SK-N-SH (cell line): Measurements from ENCODE around the gene CEP95. TPM values are rescaled to one million over a fixed set of nuclear protein-coding genes. Genes with fewer than 3 reads are reported as not detected.
A peak's percentile ranks its signal among the peaks of the same experiment; 100 is the strongest.

Experiments used
- CTCF ChIA-PET: fragments of 300-600, 350-600 bp; formaldehyde crosslinking; extraction: SDS; loops from one replicate; lab custom pipeline; 2021; lab: Yijun Ruan, JAX
- POLR2A ChIA-PET: fragments of 350-600 bp; sonication (Branson Sonifier 250); formaldehyde crosslinking; extraction: SDS; loops from one replicate; lab custom pipeline; 2020; ENCODE audit warnings: antibody characterized with exemption, inconsistent platforms; lab: Yijun Ruan, JAX
- DNase-seq: peaks from one replicate; pipeline ENCODE4 v3.0.0; 2012
- H2AFZ ChIP-seq: fragments of 200-600 bp; sonication (generic); 2 replicates; pipeline ENCODE4 v1.8.1; 2016; ENCODE audit warnings: antibody characterized with exemption, mild to moderate bottlenecking, low read depth
- H3F3A ChIP-seq: fragments of 200-600 bp; sonication (generic); replicated peaks from 2 replicates; pipeline ENCODE3; 2016; ENCODE audit warnings: antibody characterized with exemption, mild to moderate bottlenecking; ENCODE audit not compliant: insufficient read depth
- H3K27ac ChIP-seq, 2 experiments: fragments of 200-500 bp in 1 of 2; fragments of 200-600 bp in 1 of 2; sonication (Bioruptor generic) in 1 of 2; sonication (generic), shearing (Covaris generic) in 1 of 2; 2 replicates each; pipeline versions ENCODE4 v1.5.1 to v1.6.1; 2014 to 2016; ENCODE audit warnings: low read depth in 2 of 2, inconsistent platforms in 1 of 2, low read length in 1 of 2, mild to moderate bottlenecking in 1 of 2, mixed read lengths in 1 of 2
- H3K27me3 ChIP-seq: fragments of 200-600 bp; sonication (generic), shearing (Covaris generic); 2 replicates; pipeline ENCODE4 v1.6.1; 2016; ENCODE audit warnings: mixed run types; ENCODE audit not compliant: insufficient read depth
- H3K36me3 ChIP-seq, 2 experiments: fragments of 200-500 bp in 1 of 2; fragments of 200-600 bp in 1 of 2; sonication (Bioruptor generic) in 1 of 2; sonication (generic) in 1 of 2; replicated peaks in 1 of 2; 2 replicates each; pipeline versions ENCODE3 to v1.5.1; 2014 to 2016; ENCODE audit warnings: low read length in 1 of 2, mild to moderate bottlenecking in 1 of 2; ENCODE audit not compliant: insufficient read depth in 2 of 2, control insufficient read depth in 1 of 2
- H3K4me1 ChIP-seq, 2 experiments: fragments of 200-500 bp in 1 of 2; fragments of 200-600 bp in 1 of 2; sonication (Bioruptor generic) in 1 of 2; sonication (generic), shearing (Covaris generic) in 1 of 2; 2 replicates each; pipeline versions ENCODE4 v1.5.1 to v1.6.1; 2014 to 2016; ENCODE audit warnings: low read depth in 1 of 2, low read length in 1 of 2, mixed run types in 1 of 2; ENCODE audit not compliant: insufficient read depth in 2 of 2, control insufficient read depth in 1 of 2
- H3K4me2 ChIP-seq: fragments of 200-600 bp; sonication (generic), shearing (Covaris generic); 2 replicates; pipeline ENCODE4 v1.6.1; 2017; ENCODE audit warnings: mixed run types
- H3K4me3 ChIP-seq, 2 experiments: fragments of 200-500 bp in 1 of 2; fragments of 200-600 bp in 1 of 2; sonication (Bioruptor generic) in 1 of 2; sonication (generic), shearing (Covaris generic) in 1 of 2; 2 replicates each; pipeline versions ENCODE4 v1.5.1 to v1.8.1; 2014 to 2016; ENCODE audit warnings: low read depth in 2 of 2, inconsistent platforms in 1 of 2, low read length in 1 of 2, mild to moderate bottlenecking in 1 of 2, mixed read lengths in 1 of 2, moderate library complexity in 1 of 2
- H3K79me2 ChIP-seq: fragments of 200-600 bp; sonication (generic); 2 replicates; pipeline ENCODE4 v1.8.1; 2017; ENCODE audit warnings: mild to moderate bottlenecking; ENCODE audit not compliant: insufficient read depth
- H3K9ac ChIP-seq: fragments of 200-600 bp; sonication (generic); 2 replicates; pipeline ENCODE4 v1.6.1; 2017; ENCODE audit warnings: mixed run types
- H3K9me2 ChIP-seq: fragments of 200-600 bp; sonication (generic); 2 replicates; pipeline ENCODE4 v1.6.1; 2017; ENCODE audit warnings: mixed run types
- H3K9me3 ChIP-seq: fragments of 200-600 bp; sonication (generic); 2 replicates; pipeline ENCODE4 v1.6.1; 2017; ENCODE audit warnings: mixed run types, mild to moderate bottlenecking, moderate library complexity
- H4K20me1 ChIP-seq: fragments of 200-600 bp; sonication (generic); 2 replicates; pipeline ENCODE4 v1.6.1; 2017; ENCODE audit warnings: mild to moderate bottlenecking, mixed run types; ENCODE audit not compliant: insufficient read depth
- FOSL2 ChIP-seq: IDR thresholded peaks from 2 replicates; pipeline ENCODE4 v1.4.0; 2012; ENCODE audit warnings: low read depth, mild to moderate bottlenecking, moderate library complexity, borderline replicate concordance
- FOXM1 ChIP-seq: IDR thresholded peaks from 2 replicates; pipeline ENCODE4 v1.4.0; 2012; ENCODE audit warnings: low read depth, mild to moderate bottlenecking
- MXI1 ChIP-seq: IDR thresholded peaks from 2 replicates; pipeline ENCODE4 v1.6.1; 2012; ENCODE audit warnings: mild to moderate bottlenecking, low read depth, low read length, improper control_type of control experiment
- NFIC ChIP-seq: IDR thresholded peaks from 2 replicates; pipeline ENCODE4 v1.4.0; 2012; ENCODE audit warnings: borderline replicate concordance
- RAD21 ChIP-seq: IDR thresholded peaks from 2 replicates; pipeline ENCODE4 v1.6.1; 2012; ENCODE audit warnings: mild to moderate bottlenecking, low read length
- RCOR1 ChIP-seq: fragments of 150-350 bp; IDR thresholded peaks from 2 replicates; pipeline ENCODE4 v1.6.1; 2017; ENCODE audit warnings: antibody characterized with exemption, low read length
- SIN3A ChIP-seq: IDR thresholded peaks from 2 replicates; pipeline ENCODE4 v1.6.1; 2012; ENCODE audit warnings: low read depth, mild to moderate bottlenecking, low read length, moderate library complexity, borderline replicate concordance
- SMC3 ChIP-seq: IDR thresholded peaks from 2 replicates; pipeline ENCODE4 v1.6.1; 2012; ENCODE audit warnings: low read depth, low read length, improper control_type of control experiment
- TAF1 ChIP-seq: IDR thresholded peaks from 2 replicates; pipeline ENCODE4 v1.6.1; 2012; ENCODE audit warnings: low read depth, mild to moderate bottlenecking, low read length, moderate library complexity, borderline replicate concordance
- WGBS: methylation state at CpG from one replicate; pipeline ENCODE4 v1.1.6; 2017; ENCODE audit warnings: low lambda C conversion rate; 5-methylcytosine and 5-hydroxymethylcytosine counted together
- polyA plus RNA-seq, 3 experiments: library from polyadenylated mRNA; depleted of rRNA; stranded (reverse); fragments of >200 nt; gene quantifications; 2 replicates each; pipeline ENCODE4 v1.2.3, GENCODE V29; 2012
- TF ChIP-seq, protein P1 (sequence below): fragments of 150-350 bp; IDR thresholded peaks from 2 replicates; pipeline ENCODE4 v1.6.1; 2016; ENCODE audit warnings: mild to moderate bottlenecking, low read depth, low read length
- TF ChIP-seq, protein P2 (sequence below): IDR thresholded peaks from 2 replicates; pipeline ENCODE4 v1.6.1; 2012; ENCODE audit warnings: mild to moderate bottlenecking, low read depth, low read length, moderate library complexity
- TF ChIP-seq, protein P3 (sequence below): fragments of 200-600 bp; sonication (generic); IDR thresholded peaks from 2 replicates; pipeline ENCODE4 v1.6.1; 2017; ENCODE audit warnings: antibody characterized with exemption, mild to moderate bottlenecking, moderate library complexity

CEP95 gene
- polyA plus RNA-seq, 1 of the 3 experiments (the other 2 are of a cell fraction), result 30.8 TPM

DNA sequence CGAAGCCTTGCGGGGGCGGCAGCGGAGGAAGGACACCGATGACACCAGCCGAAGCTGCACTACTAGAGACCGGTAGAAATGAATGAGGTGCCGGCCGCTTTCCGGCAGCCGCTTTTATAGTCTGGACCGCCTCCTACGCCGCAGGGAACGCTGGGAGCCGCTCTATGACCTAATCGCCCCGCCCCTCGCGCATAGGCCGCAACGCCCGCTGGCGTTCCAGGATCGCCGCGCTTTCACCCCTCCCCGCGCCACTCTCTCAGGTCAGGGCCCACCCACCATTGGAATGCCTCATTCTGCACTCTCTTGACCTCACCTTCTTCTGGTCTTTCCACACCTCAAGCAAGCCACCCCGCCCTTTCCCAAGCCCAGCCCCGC is 589 bp upstream of the CEP95 start, which contains the start of gene DDX5 (continued):
- TF ChIP-seq, protein P1, sequence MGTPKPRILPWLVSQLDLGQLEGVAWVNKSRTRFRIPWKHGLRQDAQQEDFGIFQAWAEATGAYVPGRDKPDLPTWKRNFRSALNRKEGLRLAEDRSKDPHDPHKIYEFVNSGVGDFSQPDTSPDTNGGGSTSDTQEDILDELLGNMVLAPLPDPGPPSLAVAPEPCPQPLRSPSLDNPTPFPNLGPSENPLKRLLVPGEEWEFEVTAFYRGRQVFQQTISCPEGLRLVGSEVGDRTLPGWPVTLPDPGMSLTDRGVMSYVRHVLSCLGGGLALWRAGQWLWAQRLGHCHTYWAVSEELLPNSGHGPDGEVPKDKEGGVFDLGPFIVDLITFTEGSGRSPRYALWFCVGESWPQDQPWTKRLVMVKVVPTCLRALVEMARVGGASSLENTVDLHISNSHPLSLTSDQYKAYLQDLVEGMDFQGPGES, result no peak
- TF ChIP-seq SMC3 (no peak), FOXM1 (no peak), RCOR1 (peak; percentile 6; the same call in 1 of the 2 replicates), FOSL2 (no peak)
- TF ChIP-seq, protein P2, sequence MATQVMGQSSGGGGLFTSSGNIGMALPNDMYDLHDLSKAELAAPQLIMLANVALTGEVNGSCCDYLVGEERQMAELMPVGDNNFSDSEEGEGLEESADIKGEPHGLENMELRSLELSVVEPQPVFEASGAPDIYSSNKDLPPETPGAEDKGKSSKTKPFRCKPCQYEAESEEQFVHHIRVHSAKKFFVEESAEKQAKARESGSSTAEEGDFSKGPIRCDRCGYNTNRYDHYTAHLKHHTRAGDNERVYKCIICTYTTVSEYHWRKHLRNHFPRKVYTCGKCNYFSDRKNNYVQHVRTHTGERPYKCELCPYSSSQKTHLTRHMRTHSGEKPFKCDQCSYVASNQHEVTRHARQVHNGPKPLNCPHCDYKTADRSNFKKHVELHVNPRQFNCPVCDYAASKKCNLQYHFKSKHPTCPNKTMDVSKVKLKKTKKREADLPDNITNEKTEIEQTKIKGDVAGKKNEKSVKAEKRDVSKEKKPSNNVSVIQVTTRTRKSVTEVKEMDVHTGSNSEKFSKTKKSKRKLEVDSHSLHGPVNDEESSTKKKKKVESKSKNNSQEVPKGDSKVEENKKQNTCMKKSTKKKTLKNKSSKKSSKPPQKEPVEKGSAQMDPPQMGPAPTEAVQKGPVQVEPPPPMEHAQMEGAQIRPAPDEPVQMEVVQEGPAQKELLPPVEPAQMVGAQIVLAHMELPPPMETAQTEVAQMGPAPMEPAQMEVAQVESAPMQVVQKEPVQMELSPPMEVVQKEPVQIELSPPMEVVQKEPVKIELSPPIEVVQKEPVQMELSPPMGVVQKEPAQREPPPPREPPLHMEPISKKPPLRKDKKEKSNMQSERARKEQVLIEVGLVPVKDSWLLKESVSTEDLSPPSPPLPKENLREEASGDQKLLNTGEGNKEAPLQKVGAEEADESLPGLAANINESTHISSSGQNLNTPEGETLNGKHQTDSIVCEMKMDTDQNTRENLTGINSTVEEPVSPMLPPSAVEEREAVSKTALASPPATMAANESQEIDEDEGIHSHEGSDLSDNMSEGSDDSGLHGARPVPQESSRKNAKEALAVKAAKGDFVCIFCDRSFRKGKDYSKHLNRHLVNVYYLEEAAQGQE, result peak; percentile 86

- TF ChIP-seq SMC3 (peak; percentile 25; the same call in 1 of the 2 replicates), SIN3A (peak; percentile 90), MXI1 (peak; percentile 87), TAF1 (0 out of 2 replicates have a peak, but pooled peaks have one; percentile 46), RAD21 (peak; percentile 41), RCOR1 (no peak), NFIC (no peak)
- TF ChIP-seq, protein P3, sequence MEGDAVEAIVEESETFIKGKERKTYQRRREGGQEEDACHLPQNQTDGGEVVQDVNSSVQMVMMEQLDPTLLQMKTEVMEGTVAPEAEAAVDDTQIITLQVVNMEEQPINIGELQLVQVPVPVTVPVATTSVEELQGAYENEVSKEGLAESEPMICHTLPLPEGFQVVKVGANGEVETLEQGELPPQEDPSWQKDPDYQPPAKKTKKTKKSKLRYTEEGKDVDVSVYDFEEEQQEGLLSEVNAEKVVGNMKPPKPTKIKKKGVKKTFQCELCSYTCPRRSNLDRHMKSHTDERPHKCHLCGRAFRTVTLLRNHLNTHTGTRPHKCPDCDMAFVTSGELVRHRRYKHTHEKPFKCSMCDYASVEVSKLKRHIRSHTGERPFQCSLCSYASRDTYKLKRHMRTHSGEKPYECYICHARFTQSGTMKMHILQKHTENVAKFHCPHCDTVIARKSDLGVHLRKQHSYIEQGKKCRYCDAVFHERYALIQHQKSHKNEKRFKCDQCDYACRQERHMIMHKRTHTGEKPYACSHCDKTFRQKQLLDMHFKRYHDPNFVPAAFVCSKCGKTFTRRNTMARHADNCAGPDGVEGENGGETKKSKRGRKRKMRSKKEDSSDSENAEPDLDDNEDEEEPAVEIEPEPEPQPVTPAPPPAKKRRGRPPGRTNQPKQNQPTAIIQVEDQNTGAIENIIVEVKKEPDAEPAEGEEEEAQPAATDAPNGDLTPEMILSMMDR, result peak; percentile 69
- Histone ChIP-seq H2AFZ (peak overlapping the region; percentile 56; the same call in 1 of the 2 replicates), H3K4me2 (peak overlapping the region; percentile 86), H3K9me2 (no peaks in the 10 kb centered on the region), H3K36me3 (peaks cover 65 to 67% of the 10 kb centered on the region in 2 experiments), H3K79me2 (peaks cover 93% of the 10 kb centered on the region), H3F3A (peaks cover 35% of the 10 kb centered on the region), H3K9ac (peak overlapping the region; percentile 100), H3K9me3 (no peaks in the 10 kb centered on the region), H3K27me3 (no peaks in the 10 kb centered on the region), H3K27ac (peak overlapping the region; percentile 96 to 98), H3K4me1 (peaks cover 22 to 27% of the 10 kb centered on the region in 2 experiments), H4K20me1 (peaks cover 57% of the 10 kb centered on the region), H3K4me3 (peak overlapping the region; percentile 74 to 96)
- CTCF ChIA-PET, result interaction anchor here (0.8 to 13.6 kb wide), 15 partner anchors 8 to 229 kb away, joined by 3 to 122 read pairs (median 5); partner anchors contain the start of gene POLG2
- POLR2A ChIA-PET, result interaction anchor here (0.6 to 4.1 kb wide), 18 partner anchors 8 to 963 kb away, joined by 3 to 140 read pairs (median 6); partner anchors contain the start of genes POLG2 and SMURF2
- DNase-seq, result peak; percentile 62
- 1% methylated on average over 13 of the region's 13 CpGs for WGBS
Measured at GRCh38 chr17:64507413-64507782, 621 bp downstream of the CEP95 start.
